ENCODE measurements around the gene TTLL3. TPM values are rescaled to one million over a fixed set of nuclear protein-coding genes. Genes with fewer than 3 reads are reported as not detected.

Gene TTLL3
- total and polyA plus RNA-seq, 2 donors (not counting 3 experiments of a cell fraction or from before 2014, with no cell fraction given) = 43.5 to 65.2 TPM

GRCh38 chr3:9859530-9860025, 49.5 kb downstream of the TTLL3 start:
- Histone ChIP-seq H3K27ac (ENCODE audit: insufficient read depth, low read depth, low read length) (no peak overlapping the region), H3K4me2 (ENCODE audit: insufficient read depth, low read length) (no peak overlapping the region), H3K4me3 (replicated peaks in 1 of 3; ENCODE audit: insufficient read depth in 1 of 3, low read depth in 1 of 3, low read length in 3 of 3) (no peak overlapping the region), H3K36me3 (ENCODE audit: control insufficient read depth in 2 of 2, extremely low read depth in 1 of 2, insufficient read depth in 2 of 2, low read length in 2 of 2) (no peaks in the 10 kb centered on the region), H3K27me3 (ENCODE audit: control insufficient read depth in 2 of 2, insufficient read depth in 2 of 2, low read length in 2 of 2) (no peaks in the 10 kb centered on the region), H3K9ac (replicated peaks; ENCODE audit: extremely low read depth, insufficient read depth, low read length) (no peak overlapping the region), H3K9me3 (replicated peaks; ENCODE audit: control insufficient read depth, insufficient read depth, low read length) (no peaks in the 10 kb centered on the region), H2AFZ (ENCODE audit: low read depth, low read length) (no peak overlapping the region), H3K4me1 (ENCODE audit: control insufficient read depth, extremely low read depth, insufficient read depth, low read length) (no peaks in the 10 kb centered on the region), H3K9me1 (replicated peaks; ENCODE audit: control insufficient read depth, extremely low read depth, insufficient read depth, low read length) (no peaks in the 10 kb centered on the region), H3K79me2 (ENCODE audit: control insufficient read depth, insufficient read depth, low read length) (no peaks in the 10 kb centered on the region), H4K20me1 (replicated peaks; ENCODE audit: control insufficient read depth, extremely low read depth, insufficient read depth, low read length) (no peaks in the 10 kb centered on the region)
- no peak for FAIRE-seq
- no TSS peak for BruUV-seq (replicated peaks)
- dilution Hi-C loops (cut with MboI; ENCODE audit: extremely low pct_ligation_motif_present, low sequenced_read_pairs) (no loop called here), intact Hi-C loops (cut with micrococcal nuclease) (no loop called here)
- no peak for TF ChIP-seq POLR2AphosphoS5 (IDR thresholded peaks at IDR 0.05; ENCODE audit: insufficient read depth, low read depth, low read length)
- TF ChIP-seq MAX (IDR thresholded peaks at IDR 0.05; ENCODE audit: insufficient read depth, insufficient read length) = no peak
- TF ChIP-seq MYC (IDR thresholded peaks at IDR 0.05; ENCODE audit: low read depth, low read length) = no peak
- no peak for TF ChIP-seq CTCF (IDR thresholded peaks at IDR 0.05; ENCODE audit: extremely low read depth in 1 of 2, insufficient read depth in 1 of 2, low read depth in 1 of 2, low read length in 2 of 2)
- CTCF ChIA-PET = no interaction called here
- POLR2A ChIA-PET = no interaction called here
- no peak for DNase-seq (ENCODE audit: low read depth, low spot score)

GRCh38 chr3:9861201-9861600, 51.1 kb downstream of the TTLL3 start:
- Histone ChIP-seq H3K27ac (ENCODE audit: insufficient read depth, low read depth, low read length) (no peak overlapping the region), H3K4me1 (ENCODE audit: control insufficient read depth, extremely low read depth, insufficient read depth, low read length) (no peaks in the 10 kb centered on the region), H3K9me1 (replicated peaks; ENCODE audit: control insufficient read depth, extremely low read depth, insufficient read depth, low read length) (no peaks in the 10 kb centered on the region), H3K4me3 (replicated peaks in 1 of 3; ENCODE audit: insufficient read depth in 1 of 3, low read depth in 1 of 3, low read length in 3 of 3) (no peak overlapping the region), H3K9ac (replicated peaks; ENCODE audit: extremely low read depth, insufficient read depth, low read length) (no peak overlapping the region), H3K79me2 (ENCODE audit: control insufficient read depth, insufficient read depth, low read length) (no peaks in the 10 kb centered on the region), H3K27me3 (ENCODE audit: control insufficient read depth in 2 of 2, insufficient read depth in 2 of 2, low read length in 2 of 2) (no peaks in the 10 kb centered on the region), H3K9me3 (replicated peaks; ENCODE audit: control insufficient read depth, insufficient read depth, low read length) (no peaks in the 10 kb centered on the region), H3K36me3 (ENCODE audit: control insufficient read depth in 2 of 2, extremely low read depth in 1 of 2, insufficient read depth in 2 of 2, low read length in 2 of 2) (no peaks in the 10 kb centered on the region), H4K20me1 (replicated peaks; ENCODE audit: control insufficient read depth, extremely low read depth, insufficient read depth, low read length) (no peaks in the 10 kb centered on the region), H2AFZ (ENCODE audit: low read depth, low read length) (no peak overlapping the region), H3K4me2 (ENCODE audit: insufficient read depth, low read length) (no peak overlapping the region)
- no peak for FAIRE-seq
- DNase-seq (ENCODE audit: low read depth, low spot score) = no peak
- dilution Hi-C loops (cut with MboI; ENCODE audit: extremely low pct_ligation_motif_present, low sequenced_read_pairs) = no loop called here
- CTCF ChIA-PET = interaction anchor here (0.6 to 1.1 kb wide), 2 partner anchors 12 to 140 kb away, joined by 3 read pairs; no protein-coding TSS in a partner anchor
- TF ChIP-seq POLR2AphosphoS5 (IDR thresholded peaks at IDR 0.05; ENCODE audit: insufficient read depth, low read depth, low read length) (no peak), FOS (IDR thresholded peaks at IDR 0.05; ENCODE audit: borderline replicate concordance, insufficient read depth, low read length) (no peak), JUN (IDR thresholded peaks at IDR 0.05; ENCODE audit: borderline replicate concordance, insufficient read depth, insufficient read length, low read depth) (no peak), EZH2 (IDR thresholded peaks at IDR 0.05; ENCODE audit: borderline replicate concordance, low read depth, low read length, severe bottlenecking) (no peak), POLR2A (IDR thresholded peaks at IDR 0.05; ENCODE audit: low read depth, low read length) (no peak), MAX (IDR thresholded peaks at IDR 0.05; ENCODE audit: insufficient read depth, insufficient read length) (no peak), GATA2 (IDR thresholded peaks at IDR 0.05; ENCODE audit: insufficient read depth, insufficient read length, low read depth, low read length) (no peak), MYC (IDR thresholded peaks at IDR 0.05; ENCODE audit: low read depth, low read length) (no peak), CTCF (IDR thresholded peaks at IDR 0.05; ENCODE audit: extremely low read depth in 1 of 2, insufficient read depth in 1 of 2, low read depth in 1 of 2, low read length in 2 of 2) (no peak)
- intact Hi-C loops (cut with micrococcal nuclease) = no loop called here
- no TSS peak for BruUV-seq (replicated peaks)
- POLR2A ChIA-PET = no interaction called here

Measured in endothelial cell of umbilical vein (primary cell).